ENCODE results near the gene EXOC4. TPM values are rescaled to one million over a fixed set of nuclear protein-coding genes. Genes with fewer than 3 reads are reported as not detected.

Gene EXOC4
- total RNA-seq, 2 donors from 2014 or later: 106 to 115 TPM

GRCh38 chr7:134040988-134041387, 788.1 kb downstream of the EXOC4 start:
- TF ChIP-seq CTCF (conservative IDR thresholded peaks at IDR 0.05): no peak
- Histone ChIP-seq H3K9ac (ENCODE audit: extremely low read depth, low read length, poor library complexity, severe bottlenecking) (no peak overlapping the region), H3K36me3 (ENCODE audit: control insufficient read depth, insufficient read depth, low read length) (no peaks in the 10 kb centered on the region), H3K9me3 (ENCODE audit: control insufficient read depth, low read length) (no peaks in the 10 kb centered on the region), H3K27ac (ENCODE audit: low read depth, low read length) (no peak overlapping the region), H3K4me3 (ENCODE audit: low read length) (no peak overlapping the region), H3K4me1 (ENCODE audit: control insufficient read depth, insufficient read depth, low read length) (no peaks in the 10 kb centered on the region), H3K27me3 (ENCODE audit: control insufficient read depth, insufficient read depth, low read length, poor library complexity, severe bottlenecking) (no peaks in the 10 kb centered on the region)
- no peak for DNase-seq
- no peak overlapping the region for H3K4me3 Mint-ChIP-seq
- no peak overlapping the region for H3K27ac Mint-ChIP-seq
- H3K9me3 Mint-ChIP-seq: no peaks in the 10 kb centered on the region
- peaks cover 4% of the 10 kb centered on the region for H3K27me3 Mint-ChIP-seq (ENCODE audit: insufficient read depth)
- WGBS, 2 experiments (ENCODE audit: insufficient coverage in 1 of 2, insufficient read length in 1 of 2): 100% methylated on average over 2 of the region's 2 CpGs; no CpG with 5 or more reads in 1 of the 2 experiments
- peaks cover 6% of the 10 kb centered on the region for H3K4me1 Mint-ChIP-seq
- no peaks in the 10 kb centered on the region for H3K36me3 Mint-ChIP-seq (ENCODE audit: low read depth)

- H3K4me1 Mint-ChIP-seq: peaks cover 6% of the 10 kb centered on the region
- H3K9me3 Mint-ChIP-seq: no peaks in the 10 kb centered on the region
Measured at GRCh38 chr7:134041477-134041876, 788.6 kb downstream of the EXOC4 start.

GRCh38 chr7:134042307-134042706, 789.4 kb downstream of the EXOC4 start:
- WGBS, 2 experiments (ENCODE audit: insufficient coverage in 1 of 2, insufficient read length in 1 of 2): 77 to 78% methylated on average over 3 to 4 of the region's 4 CpGs
- Histone ChIP-seq H3K27me3 (ENCODE audit: control insufficient read depth, insufficient read depth, low read length, poor library complexity, severe bottlenecking) (no peaks in the 10 kb centered on the region), H3K27ac (ENCODE audit: low read depth, low read length) (no peak overlapping the region), H3K36me3 (ENCODE audit: control insufficient read depth, insufficient read depth, low read length) (no peaks in the 10 kb centered on the region), H3K9ac (ENCODE audit: extremely low read depth, low read length, poor library complexity, severe bottlenecking) (no peak overlapping the region), H3K4me3 (ENCODE audit: low read length) (no peak overlapping the region), H3K4me1 (ENCODE audit: control insufficient read depth, insufficient read depth, low read length) (no peaks in the 10 kb centered on the region), H3K9me3 (ENCODE audit: control insufficient read depth, low read length) (no peaks in the 10 kb centered on the region)
- Mint-ChIP-seq H3K9me3 (peaks cover under 1% of the 10 kb centered on the region), H3K27ac (no peak overlapping the region), H3K4me1 (peaks cover 6% of the 10 kb centered on the region), H3K36me3 (ENCODE audit: low read depth) (peaks cover 3% of the 10 kb centered on the region), H3K4me3 (no peak overlapping the region), H3K27me3 (ENCODE audit: insufficient read depth) (peaks cover 4% of the 10 kb centered on the region)
- TF ChIP-seq CTCF (conservative IDR thresholded peaks at IDR 0.05): no peak
- no peak for DNase-seq

More at GRCh38 chr7:134041477-134041876, 788.6 kb downstream of the EXOC4 start:
- Histone ChIP-seq H3K9ac (ENCODE audit: extremely low read depth, low read length, poor library complexity, severe bottlenecking) (no peak overlapping the region), H3K27me3 (ENCODE audit: control insufficient read depth, insufficient read depth, low read length, poor library complexity, severe bottlenecking) (no peaks in the 10 kb centered on the region), H3K4me1 (ENCODE audit: control insufficient read depth, insufficient read depth, low read length) (no peaks in the 10 kb centered on the region), H3K9me3 (ENCODE audit: control insufficient read depth, low read length) (no peaks in the 10 kb centered on the region), H3K27ac (ENCODE audit: low read depth, low read length) (no peak overlapping the region), H3K4me3 (ENCODE audit: low read length) (no peak overlapping the region), H3K36me3 (ENCODE audit: control insufficient read depth, insufficient read depth, low read length) (no peaks in the 10 kb centered on the region)
- Mint-ChIP-seq H3K4me3 (no peak overlapping the region), H3K36me3 (ENCODE audit: low read depth) (peaks cover 1% of the 10 kb centered on the region), H3K27ac (no peak overlapping the region), H3K27me3 (ENCODE audit: insufficient read depth) (peaks cover 4% of the 10 kb centered on the region)
- TF ChIP-seq CTCF (conservative IDR thresholded peaks at IDR 0.05): no peak
- no peak for DNase-seq
